Mesenchymal stem cell (in vitro differentiated cells and primary cell): ENCODE results near the gene MAP6.

Source experiments
- DNase-seq: peaks from one replicate; pipeline ENCODE4 v3.0.0-alpha.2; 2013
- H2AFZ ChIP-seq: one replicate; pipeline ENCODE4 v1.6.1; 2013; ENCODE audit warnings: low read depth, mild to moderate bottlenecking, control low read depth, inconsistent platforms, low read length, moderate library complexity
- H2AK5ac ChIP-seq: 2 replicates; pipeline ENCODE4 v1.6.1; 2013; ENCODE audit warnings: low read length, moderate library complexity, mild to moderate bottlenecking, inconsistent platforms; ENCODE audit not compliant: severe bottlenecking
- H2BK120ac ChIP-seq: one replicate; pipeline ENCODE4 v1.6.1; 2013; ENCODE audit warnings: low read depth, mild to moderate bottlenecking, inconsistent platforms, low read length, moderate library complexity
- H2BK12ac ChIP-seq, 2 experiments: one replicate each; pipeline ENCODE4 v1.6.1; 2013; ENCODE audit warnings: inconsistent platforms in 2 of 2, low read length in 2 of 2, mild to moderate bottlenecking in 2 of 2, moderate library complexity in 2 of 2, control low read depth in 1 of 2
- H2BK15ac ChIP-seq: one replicate; pipeline ENCODE4 v1.6.1; 2013; ENCODE audit warnings: mild to moderate bottlenecking, low read depth, inconsistent platforms; ENCODE audit not compliant: poor library complexity, severe bottlenecking
- H2BK5ac ChIP-seq: 2 replicates; pipeline ENCODE4 v1.6.1; 2013; ENCODE audit warnings: low read depth, mild to moderate bottlenecking, low read length, control low read depth, inconsistent platforms; ENCODE audit not compliant: poor library complexity, severe bottlenecking
- H3K14ac ChIP-seq, 2 experiments: one replicate each; pipeline ENCODE4 v1.6.1; 2013; ENCODE audit warnings: inconsistent platforms in 2 of 2, low read length in 2 of 2, control low read depth in 1 of 2, mild to moderate bottlenecking in 1 of 2, moderate library complexity in 1 of 2
- H3K18ac ChIP-seq, 2 experiments: one replicate each; pipeline ENCODE4 v1.6.1; 2013; ENCODE audit warnings: inconsistent platforms in 2 of 2, low read length in 2 of 2, control low read depth in 1 of 2, low read depth in 1 of 2, mild to moderate bottlenecking in 1 of 2
- H3K23ac ChIP-seq, 2 experiments: one replicate each; pipeline ENCODE4 v1.6.1; 2013; ENCODE audit warnings: inconsistent platforms in 2 of 2, low read length in 2 of 2, mild to moderate bottlenecking in 2 of 2, moderate library complexity in 2 of 2, control low read depth in 1 of 2
- H3K27ac ChIP-seq: 2 replicates; pipeline ENCODE4 v1.5.1; 2013; ENCODE audit warnings: mild to moderate bottlenecking, moderate library complexity, low read length, control low read depth, inconsistent platforms; ENCODE audit not compliant: poor library complexity, severe bottlenecking
- H3K27me3 ChIP-seq, 2 experiments: 2 replicates each; pipeline versions ENCODE4 v1.6.1 to v1.7.0; 2013; ENCODE audit warnings: low read length in 2 of 2, mild to moderate bottlenecking in 2 of 2, moderate library complexity in 2 of 2, control low read depth in 1 of 2, inconsistent platforms in 1 of 2; ENCODE audit not compliant: control insufficient read depth in 1 of 2, insufficient read depth in 1 of 2
- H3K36me3 ChIP-seq, 2 experiments: 2 replicates each; pipeline versions ENCODE4 v1.6.1 to v1.7.0; 2013; ENCODE audit warnings: low read length in 2 of 2, control low read depth in 1 of 2, inconsistent platforms in 1 of 2, low read depth in 1 of 2, mild to moderate bottlenecking in 1 of 2; ENCODE audit not compliant: insufficient read depth in 2 of 2, control insufficient read depth in 1 of 2
- H3K4ac ChIP-seq, 2 experiments: one replicate each; pipeline ENCODE4 v1.6.1; 2013; ENCODE audit warnings: inconsistent platforms in 2 of 2, low read length in 2 of 2, mild to moderate bottlenecking in 2 of 2, moderate library complexity in 2 of 2, control low read depth in 1 of 2, low read depth in 1 of 2
- H3K4me1 ChIP-seq: 2 replicates; pipeline ENCODE4 v1.6.1; 2013; ENCODE audit warnings: low read depth, low read length, control low read depth; ENCODE audit not compliant: control insufficient read depth, insufficient read depth
- H3K4me2 ChIP-seq: 2 replicates; pipeline ENCODE4 v1.6.1; 2013; ENCODE audit warnings: low read length, mild to moderate bottlenecking, inconsistent platforms; ENCODE audit not compliant: poor library complexity, severe bottlenecking
- H3K4me3 ChIP-seq, 2 experiments: 2 replicates each; pipeline versions ENCODE4 v1.5.1 to v1.7.0; 2013; ENCODE audit warnings: low read length in 2 of 2, mild to moderate bottlenecking in 2 of 2, control low read depth in 1 of 2, low read depth in 1 of 2; ENCODE audit not compliant: insufficient read depth in 1 of 2
- H3K79me1 ChIP-seq: replicated peaks from 2 replicates; pipeline ENCODE4 v1.6.1; 2013; ENCODE audit warnings: mild to moderate bottlenecking, control low read depth, low read length, inconsistent platforms; ENCODE audit not compliant: poor library complexity, severe bottlenecking
- H3K9ac ChIP-seq: 2 replicates; pipeline ENCODE4 v1.7.0; 2013; ENCODE audit warnings: mild to moderate bottlenecking, low read length, moderate library complexity
- H3K9me3 ChIP-seq: 2 replicates; pipeline ENCODE4 v1.7.0; 2013; ENCODE audit warnings: mild to moderate bottlenecking, low read length; ENCODE audit not compliant: control insufficient read depth
- H4K8ac ChIP-seq: one replicate; pipeline ENCODE4 v1.6.1; 2013; ENCODE audit warnings: inconsistent platforms, mild to moderate bottlenecking, low read length, moderate library complexity
- H4K91ac ChIP-seq: one replicate; pipeline ENCODE4 v1.6.1; 2013; ENCODE audit warnings: mild to moderate bottlenecking, low read length, inconsistent platforms
- WGBS: methylation state at CpG from one replicate; pipeline ENCODE4 v1.1.7; 2013; ENCODE audit warnings: mixed read lengths; 5-methylcytosine and 5-hydroxymethylcytosine counted together

Gene MAP6

DNA sequence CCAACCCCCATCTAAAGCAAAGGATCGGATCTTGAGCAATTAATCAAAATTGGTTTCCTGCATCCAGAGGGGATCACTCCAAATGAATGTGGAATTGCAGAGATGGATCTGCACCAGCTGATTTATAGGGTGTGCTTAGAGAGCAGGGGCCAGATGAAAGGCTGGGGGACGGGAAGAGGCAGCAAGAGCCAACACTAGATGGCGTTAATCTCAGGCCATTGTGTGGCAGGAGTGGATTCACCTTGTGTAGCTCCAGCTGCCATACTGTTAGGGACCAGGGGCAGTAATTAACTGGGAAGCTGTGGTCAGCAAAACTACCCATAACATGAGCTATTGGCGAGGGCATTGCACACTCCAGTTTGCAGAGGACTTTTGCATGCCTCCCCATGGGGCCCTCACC lies 71.2 kb downstream of the MAP6 start:
- WGBS, result 20% methylated on average over 4 of the region's 4 CpGs
- H3K4me3 ChIP-seq, result no peak overlapping the region
- H3K9ac ChIP-seq, result no peak overlapping the region
- H2BK5ac ChIP-seq, result no peak overlapping the region
- peaks cover 0 to 2% of the 10 kb centered on the region in 2 experiments for H3K36me3 ChIP-seq
- H3K9me3 ChIP-seq, result no peaks in the 10 kb centered on the region
- H2AFZ ChIP-seq, result no peak overlapping the region
- H3K4ac ChIP-seq, result no peak overlapping the region
- H3K27me3 ChIP-seq, result peaks cover 0 to 61% of the 10 kb centered on the region in 2 experiments
- no peak overlapping the region for H4K91ac ChIP-seq
- H3K14ac ChIP-seq, result no peak overlapping the region
- no peak overlapping the region for H3K23ac ChIP-seq
- H3K4me2 ChIP-seq, result no peak overlapping the region
- no peak overlapping the region for H2AK5ac ChIP-seq
- H2BK120ac ChIP-seq, result no peak overlapping the region
- no peaks in the 10 kb centered on the region for H3K79me1 ChIP-seq
- DNase-seq, result peak; percentile 36
- no peak overlapping the region for H4K8ac ChIP-seq
- no peak overlapping the region for H2BK12ac ChIP-seq
- no peaks in the 10 kb centered on the region for H3K4me1 ChIP-seq
- H3K27ac ChIP-seq, result no peak overlapping the region
- no peak overlapping the region for H3K18ac ChIP-seq
- no peak overlapping the region for H2BK15ac ChIP-seq

DNA sequence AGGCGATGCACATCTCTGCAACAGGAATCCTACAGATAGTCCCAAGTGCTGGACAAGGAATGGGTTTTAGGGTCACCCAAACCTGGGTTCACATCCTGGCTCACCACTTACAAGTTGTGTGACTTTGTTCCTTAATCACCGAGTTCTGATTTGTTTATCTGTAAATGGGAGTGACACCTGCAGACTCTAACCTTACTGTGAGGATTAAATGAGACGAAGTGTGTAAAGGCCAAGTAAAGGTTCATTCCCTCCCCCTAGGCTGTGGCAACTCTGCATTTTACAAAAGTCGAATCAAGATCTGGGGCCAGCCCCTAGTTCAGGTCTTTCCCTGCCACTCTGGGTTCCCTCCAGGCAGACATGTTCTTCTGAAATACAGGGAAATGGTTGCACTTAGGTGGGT lies 71.9 kb downstream of the MAP6 start:
- Histone ChIP-seq H3K4me2 (no peak overlapping the region), H3K9me3 (no peaks in the 10 kb centered on the region), H3K23ac (no peak overlapping the region), H3K79me1 (no peaks in the 10 kb centered on the region), H3K4ac (no peak overlapping the region), H2AFZ (no peak overlapping the region), H4K91ac (peak overlapping the region; percentile 8), H3K14ac (no peak overlapping the region), H2BK120ac (no peak overlapping the region), H2BK5ac (no peak overlapping the region), H3K27ac (no peak overlapping the region), H3K4me3 (no peak overlapping the region), H4K8ac (no peak overlapping the region), H2AK5ac (no peak overlapping the region), H3K9ac (no peak overlapping the region), H2BK15ac (no peak overlapping the region), H2BK12ac (no peak overlapping the region), H3K18ac (no peak overlapping the region), H3K36me3 (peaks cover 0 to 2% of the 10 kb centered on the region in 2 experiments), H3K27me3 (peaks cover 0 to 67% of the 10 kb centered on the region in 2 experiments), H3K4me1 (no peaks in the 10 kb centered on the region)
- DNase-seq, result no peak
- 84% methylated on average over 4 of the region's 4 CpGs for WGBS

DNA sequence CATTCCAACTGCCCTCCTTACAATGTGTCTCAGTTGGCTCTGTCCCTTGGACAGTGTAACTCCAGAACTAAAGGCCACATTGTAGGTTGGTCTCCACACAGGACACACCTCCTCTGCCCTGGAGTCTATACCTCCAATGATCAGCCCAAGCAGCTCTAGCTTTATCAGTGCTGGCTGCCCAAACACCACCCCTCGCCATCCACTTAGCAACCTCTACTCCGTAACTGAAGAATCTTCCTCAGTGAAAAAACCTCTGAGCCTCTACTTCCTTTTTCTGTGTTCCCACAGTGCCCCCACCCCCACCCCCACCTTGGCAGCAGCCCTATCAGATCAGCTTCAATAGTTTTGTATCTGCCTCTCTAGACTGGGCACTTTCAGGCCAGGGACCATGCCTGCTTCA lies 73.4 kb downstream of the MAP6 start:
- no peak overlapping the region for H2AFZ ChIP-seq
- H3K18ac ChIP-seq, result no peak overlapping the region
- no peaks in the 10 kb centered on the region for H3K9me3 ChIP-seq
- no peak overlapping the region for H3K4me2 ChIP-seq
- H3K4me3 ChIP-seq, result no peak overlapping the region
- no peak overlapping the region for H3K23ac ChIP-seq
- H2BK15ac ChIP-seq, result no peak overlapping the region
- no peak overlapping the region for H2BK12ac ChIP-seq
- H3K4ac ChIP-seq, result no peak overlapping the region
- peaks cover 0 to 2% of the 10 kb centered on the region in 2 experiments for H3K36me3 ChIP-seq
- H4K8ac ChIP-seq, result no peak overlapping the region
- H4K91ac ChIP-seq, result no peak overlapping the region
- no peaks in the 10 kb centered on the region for H3K79me1 ChIP-seq
- H3K27ac ChIP-seq, result no peak overlapping the region
- no peaks in the 10 kb centered on the region for H3K4me1 ChIP-seq
- no peak overlapping the region for H3K9ac ChIP-seq
- H3K27me3 ChIP-seq, result peaks cover 0 to 66% of the 10 kb centered on the region in 2 experiments
- H2AK5ac ChIP-seq, result no peak overlapping the region
- no peak overlapping the region for H3K14ac ChIP-seq
- WGBS, result 96% methylated on average over 2 of the region's 2 CpGs
- no peak for DNase-seq
- H2BK5ac ChIP-seq, result no peak overlapping the region
- no peak overlapping the region for H2BK120ac ChIP-seq

DNA sequence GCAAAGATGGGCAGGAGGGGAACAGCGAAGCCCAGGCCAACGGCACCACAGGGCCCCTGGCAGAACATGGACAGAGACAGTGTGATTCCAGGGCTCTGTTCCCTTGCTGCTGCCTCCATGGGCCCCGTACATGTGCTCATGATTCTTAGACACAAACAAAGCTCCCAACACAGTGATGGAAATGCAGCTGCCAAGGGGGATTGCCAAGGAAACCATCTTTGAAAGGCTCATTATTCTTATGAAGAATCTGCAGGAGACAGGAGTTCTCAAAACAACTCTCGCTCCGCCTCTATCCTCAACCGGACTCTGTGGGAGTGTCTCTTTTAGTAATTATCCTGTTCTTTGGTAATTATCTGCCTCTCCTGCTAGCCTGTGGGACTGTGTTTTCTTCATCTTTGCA lies 74.6 kb downstream of the MAP6 start:
- no peak overlapping the region for H3K9ac ChIP-seq
- no peak overlapping the region for H3K18ac ChIP-seq
- H2BK5ac ChIP-seq, result no peak overlapping the region
- no peak overlapping the region for H4K8ac ChIP-seq
- H3K36me3 ChIP-seq, result peaks cover 0 to 2% of the 10 kb centered on the region in 2 experiments
- H3K23ac ChIP-seq, result no peak overlapping the region
- no peak overlapping the region for H3K4me2 ChIP-seq
- no peak overlapping the region for H2AK5ac ChIP-seq
- no peak overlapping the region for H3K4me3 ChIP-seq
- 90% methylated on average over 6 of the region's 6 CpGs for WGBS
- H3K14ac ChIP-seq, result no peak overlapping the region
- H2BK12ac ChIP-seq, result no peak overlapping the region
- H3K4ac ChIP-seq, result no peak overlapping the region
- no peaks in the 10 kb centered on the region for H3K9me3 ChIP-seq
- no peak for DNase-seq
- no peak overlapping the region for H3K27ac ChIP-seq
- peaks cover 0 to 55% of the 10 kb centered on the region in 2 experiments for H3K27me3 ChIP-seq
- H2BK15ac ChIP-seq, result no peak overlapping the region
- H2BK120ac ChIP-seq, result no peak overlapping the region
- no peak overlapping the region for H4K91ac ChIP-seq
- no peaks in the 10 kb centered on the region for H3K79me1 ChIP-seq
- no peak overlapping the region for H2AFZ ChIP-seq
- H3K4me1 ChIP-seq, result no peaks in the 10 kb centered on the region
